Measurements from ENCODE around the gene SMIM41. TPM values are rescaled to one million over a fixed set of nuclear protein-coding genes. Genes with fewer than 3 reads are reported as not detected.

SMIM41 gene
- polyA plus RNA-seq, 2 of the 4 experiments (the other 2 are of a cell fraction): not detected

DNA sequence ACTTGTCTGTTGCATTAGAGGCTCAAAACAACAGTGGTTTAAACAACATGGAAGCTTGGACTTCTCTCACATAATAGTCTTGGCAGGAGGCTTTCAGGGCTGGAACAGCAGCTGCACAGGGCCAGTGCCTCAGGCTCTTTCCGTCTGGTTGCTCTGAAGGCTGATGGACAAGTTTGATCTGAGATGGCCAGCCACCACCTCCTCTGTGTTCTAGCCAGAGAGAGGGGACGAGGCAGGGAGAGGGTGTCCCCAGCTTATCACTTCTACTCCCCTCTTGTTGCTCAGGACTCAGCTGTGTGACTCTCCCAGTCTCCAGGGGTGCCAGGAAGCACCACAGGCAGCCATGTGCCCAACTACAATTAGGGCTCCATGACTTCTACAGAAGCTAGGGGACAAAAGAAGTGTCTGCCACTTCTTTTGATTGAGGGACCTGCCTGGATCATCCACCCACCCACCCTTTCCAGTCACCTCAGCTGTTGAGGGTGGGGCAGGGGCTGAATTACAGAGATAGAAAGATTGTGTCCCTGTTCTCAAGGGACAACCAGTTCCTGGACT lies 46.6 kb downstream of the SMIM41 start:
- Histone ChIP-seq H3K27ac (no peak overlapping the region; a peak in 1 of 6 replicates), H3K4me2 (no peak overlapping the region), H3K4me3 (no peak overlapping the region), H3K9me3 (no peaks in the 10 kb centered on the region), H3K4me1 (no peaks in the 10 kb centered on the region)
- DNase-seq (ENCODE audit: low read depth in 1 of 2, low spot score in 1 of 2): no peak
- ChIA-PET POLR2A (no interaction called here), CTCF (interaction anchor here (0.6 to 15.8 kb wide), 13 partner anchors 9 to 855 kb away, joined by 3 to 304 read pairs (median 8); partner anchors contain the start of gene SMIM41)
- no peak for FAIRE-seq
- no peak for ATAC-seq
- WGBS (ENCODE audit: missing lambda C conversion rate): 55% methylated on average over 2 of the region's 2 CpGs
- no peak for TF ChIP-seq RARB (CRISPR knock-in tag; IDR thresholded peaks at IDR 0.05)
- TF ChIP-seq, protein P1, sequence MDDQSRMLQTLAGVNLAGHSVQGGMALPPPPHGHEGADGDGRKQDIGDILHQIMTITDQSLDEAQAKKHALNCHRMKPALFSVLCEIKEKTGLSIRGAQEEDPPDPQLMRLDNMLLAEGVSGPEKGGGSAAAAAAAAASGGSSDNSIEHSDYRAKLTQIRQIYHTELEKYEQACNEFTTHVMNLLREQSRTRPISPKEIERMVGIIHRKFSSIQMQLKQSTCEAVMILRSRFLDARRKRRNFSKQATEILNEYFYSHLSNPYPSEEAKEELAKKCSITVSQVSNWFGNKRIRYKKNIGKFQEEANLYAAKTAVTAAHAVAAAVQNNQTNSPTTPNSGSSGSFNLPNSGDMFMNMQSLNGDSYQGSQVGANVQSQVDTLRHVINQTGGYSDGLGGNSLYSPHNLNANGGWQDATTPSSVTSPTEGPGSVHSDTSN (IDR thresholded peaks at IDR 0.05): no peak
- no peak for TF ChIP-seq JUN (IDR thresholded peaks at IDR 0.05)
- no peak for TF ChIP-seq RAD21 (conservative IDR thresholded peaks at IDR 0.05 in 1 of 2, IDR thresholded peaks at IDR 0.05 in 1 of 2)
- TF ChIP-seq, protein P2, sequence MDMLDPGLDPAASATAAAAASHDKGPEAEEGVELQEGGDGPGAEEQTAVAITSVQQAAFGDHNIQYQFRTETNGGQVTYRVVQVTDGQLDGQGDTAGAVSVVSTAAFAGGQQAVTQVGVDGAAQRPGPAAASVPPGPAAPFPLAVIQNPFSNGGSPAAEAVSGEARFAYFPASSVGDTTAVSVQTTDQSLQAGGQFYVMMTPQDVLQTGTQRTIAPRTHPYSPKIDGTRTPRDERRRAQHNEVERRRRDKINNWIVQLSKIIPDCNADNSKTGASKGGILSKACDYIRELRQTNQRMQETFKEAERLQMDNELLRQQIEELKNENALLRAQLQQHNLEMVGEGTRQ (IDR thresholded peaks at IDR 0.05): no peak
- TF ChIP-seq NR3C1 (IDR thresholded peaks at IDR 0.05): no peak
- no peak for TF ChIP-seq ZC3H11A (IDR thresholded peaks at IDR 0.05)
- TF ChIP-seq, protein P3, sequence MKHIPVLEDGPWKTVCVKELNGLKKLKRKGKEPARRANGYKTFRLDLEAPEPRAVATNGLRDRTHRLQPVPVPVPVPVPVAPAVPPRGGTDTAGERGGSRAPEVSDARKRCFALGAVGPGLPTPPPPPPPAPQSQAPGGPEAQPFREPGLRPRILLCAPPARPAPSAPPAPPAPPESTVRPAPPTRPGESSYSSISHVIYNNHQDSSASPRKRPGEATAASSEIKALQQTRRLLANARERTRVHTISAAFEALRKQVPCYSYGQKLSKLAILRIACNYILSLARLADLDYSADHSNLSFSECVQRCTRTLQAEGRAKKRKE (CRISPR knock-in tag; IDR thresholded peaks at IDR 0.05; ENCODE audit: low read depth): no peak
- no peak for TF ChIP-seq MAZ (IDR thresholded peaks at IDR 0.05; ENCODE audit: borderline replicate concordance, low read depth, low read length)
- no peak for TF ChIP-seq HOXB5 (CRISPR knock-in tag; IDR thresholded peaks at IDR 0.05)
- no peak for TF ChIP-seq RFX5 (IDR thresholded peaks at IDR 0.05)
- no peak for TF ChIP-seq MAFK (IDR thresholded peaks at IDR 0.05; ENCODE audit: partially characterized antibody)
- no peak for TF ChIP-seq FOXS1 (CRISPR knock-in tag; IDR thresholded peaks at IDR 0.05)
- no peak for TF ChIP-seq EHMT2 (IDR thresholded peaks at IDR 0.05; ENCODE audit: low read depth)
- TF ChIP-seq FOSL2 (IDR thresholded peaks at IDR 0.05): no peak
- no peak for TF ChIP-seq FOSL2 (CRISPR knock-in tag; IDR thresholded peaks at IDR 0.05)
- TF ChIP-seq JUNB (IDR thresholded peaks at IDR 0.05): no peak
- TF ChIP-seq, protein P4, sequence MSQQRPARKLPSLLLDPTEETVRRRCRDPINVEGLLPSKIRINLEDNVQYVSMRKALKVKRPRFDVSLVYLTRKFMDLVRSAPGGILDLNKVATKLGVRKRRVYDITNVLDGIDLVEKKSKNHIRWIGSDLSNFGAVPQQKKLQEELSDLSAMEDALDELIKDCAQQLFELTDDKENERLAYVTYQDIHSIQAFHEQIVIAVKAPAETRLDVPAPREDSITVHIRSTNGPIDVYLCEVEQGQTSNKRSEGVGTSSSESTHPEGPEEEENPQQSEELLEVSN (IDR thresholded peaks at IDR 0.05; ENCODE audit: borderline replicate concordance, low read depth): no peak
- no peak for TF ChIP-seq CEBPB (IDR thresholded peaks at IDR 0.05)

DNA sequence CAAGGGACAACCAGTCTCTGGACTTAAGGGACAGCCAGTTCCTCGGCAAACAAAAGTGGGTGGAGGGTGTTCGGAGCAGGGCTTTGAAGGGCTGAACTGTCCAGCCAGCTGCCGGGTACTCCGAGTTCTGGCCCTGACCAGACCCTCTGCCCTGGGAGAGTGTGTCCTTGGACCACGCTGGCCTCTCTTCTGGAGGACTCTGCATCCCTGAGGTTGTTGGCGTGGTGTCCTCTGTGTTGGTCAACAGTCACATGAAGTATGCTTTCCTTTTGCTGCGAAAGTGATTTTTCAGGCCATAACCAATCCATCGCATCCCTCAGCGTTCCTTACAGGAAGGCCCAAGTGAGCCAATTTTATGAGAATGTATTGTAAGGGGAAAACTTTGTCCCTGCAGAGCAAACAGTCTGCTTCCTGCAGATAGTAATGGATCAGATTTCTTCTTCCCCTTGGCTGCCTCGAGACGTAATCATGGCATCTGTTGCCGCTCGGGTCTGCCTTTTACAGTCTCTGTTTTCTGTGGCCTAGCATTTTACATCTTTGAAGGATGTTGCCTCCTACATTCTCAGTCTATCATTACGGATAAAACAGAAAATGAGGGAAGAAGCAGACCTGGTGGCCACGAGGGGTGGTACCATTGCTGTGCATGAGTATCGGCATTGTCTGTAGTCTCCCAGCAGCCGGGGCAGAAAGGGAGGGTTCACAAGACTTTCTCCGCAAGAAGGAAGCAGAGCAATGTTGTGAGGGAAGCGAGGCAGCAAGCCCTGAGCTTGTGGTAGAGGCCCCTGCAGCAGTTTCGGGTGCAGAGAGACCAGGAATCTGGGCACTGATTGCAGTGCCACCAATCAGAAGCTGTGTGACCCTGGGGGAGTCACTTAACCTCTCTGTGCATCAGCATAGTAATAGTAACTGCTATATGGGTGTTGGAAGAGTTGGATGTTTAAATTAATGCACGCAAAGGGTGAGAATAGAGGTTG lies 47.4 kb downstream of the SMIM41 start:
- no peak overlapping the region for H3K4me3 ChIP-seq
- no peak overlapping the region; a peak in 1 of 6 replicates for H3K27ac ChIP-seq
- no peak overlapping the region for H3K4me2 ChIP-seq
- TF ChIP-seq RAD21 (conservative IDR thresholded peaks at IDR 0.05 in 1 of 2, IDR thresholded peaks at IDR 0.05 in 1 of 2) (no peak), ZFP36 (IDR thresholded peaks at IDR 0.05; ENCODE audit: borderline replicate concordance, partially characterized antibody) (peak; percentile 43)
- no peak for ATAC-seq
- FAIRE-seq: no peak
- WGBS (ENCODE audit: missing lambda C conversion rate): 74% methylated on average over 21 of the region's 21 CpGs
- ChIA-PET CTCF (interaction anchor here (0.7 to 15.8 kb wide), 15 partner anchors 8 to 854 kb away, joined by 3 to 304 read pairs (median 11); partner anchors contain the start of gene SMIM41), POLR2A (no interaction called here)
- H3K9me3 ChIP-seq: no peaks in the 10 kb centered on the region
- H3K4me1 ChIP-seq: no peaks in the 10 kb centered on the region
- DNase-seq (ENCODE audit: low read depth in 1 of 2, low spot score in 1 of 2): peak in 1 of 2 experiments; percentile 1
